PC-9 (cell line): ENCODE measurements around the gene REG1B. TPM values are rescaled to one million over a fixed set of nuclear protein-coding genes. Genes with fewer than 3 reads are reported as not detected.

Experiments used
- BruUV-seq: library from RNA; stranded (reverse); fragments of 400-500 nt; replicated peaks from 2 replicates; lab custom pipeline; 2021; lab: Mats Ljungman, UMichigan
- CTCF ChIA-PET: fragments of 300-600 bp; sonication (Branson Sonifier 250); formaldehyde crosslinking; loops from one replicate; lab custom pipeline; 2022; ENCODE audit warnings: antibody characterized with exemption; lab: Charles Lee
- POLR2A ChIA-PET: fragments of 300-600 bp; sonication (Branson Sonifier 250); formaldehyde crosslinking; loops from one replicate; lab custom pipeline; 2022; ENCODE audit warnings: antibody characterized with exemption; ENCODE audit not compliant: unreplicated experiment; lab: Charles Lee
- DNase-seq, 2 experiments: peaks; one replicate each; pipeline versions ENCODE4 v3.0.0 to v3.0.0-alpha.2; 2015 to 2022; ENCODE audit warnings: mixed read lengths in 1 of 2
- H2AFZ ChIP-seq: fragments of 200-600 bp; sonication (generic); 2 replicates; pipeline ENCODE4 v1.8.1; 2017; ENCODE audit warnings: antibody characterized with exemption
- H3F3A ChIP-seq: fragments of 200-600 bp; sonication (generic); 2 replicates; pipeline ENCODE4 v1.8.1; 2017; ENCODE audit warnings: antibody characterized with exemption, mild to moderate bottlenecking, low read depth; ENCODE audit not compliant: insufficient read depth
- H3K27ac ChIP-seq: fragments of 200-600 bp; sonication (generic); 2 replicates; pipeline ENCODE4 v1.6.1; 2016; ENCODE audit warnings: mixed run types
- H3K27me3 ChIP-seq: fragments of 200-600 bp; sonication (generic); 2 replicates; pipeline ENCODE4 v1.6.1; 2016; ENCODE audit warnings: low read depth, mixed run types; ENCODE audit not compliant: insufficient read depth
- H3K36me3 ChIP-seq: fragments of 200-600 bp; sonication (generic); 2 replicates; pipeline ENCODE4 v1.6.1; 2016; ENCODE audit warnings: low read depth, mixed run types
- H3K4me1 ChIP-seq: fragments of 200-600 bp; sonication (generic); replicated peaks from 2 replicates; pipeline ENCODE4 v1.6.1; 2016; ENCODE audit warnings: mixed run types; ENCODE audit not compliant: insufficient read depth
- H3K4me2 ChIP-seq: fragments of 200-600 bp; sonication (generic); 2 replicates; pipeline ENCODE4 v1.6.1; 2017; ENCODE audit warnings: mixed run types
- H3K4me3 ChIP-seq: fragments of 200-600 bp; sonication (generic); 2 replicates; pipeline ENCODE4 v1.6.1; 2016; ENCODE audit warnings: mixed run types
- H3K79me2 ChIP-seq: fragments of 200-600 bp; sonication (generic); 2 replicates; pipeline ENCODE4 v1.6.1; 2017; ENCODE audit warnings: low read depth, mixed run types
- H3K9me2 ChIP-seq: fragments of 200-600 bp; sonication (generic); 2 replicates; pipeline ENCODE4 v1.8.1; 2017; ENCODE audit warnings: mild to moderate bottlenecking; ENCODE audit not compliant: insufficient read depth
- H3K9me3 ChIP-seq: fragments of 200-600 bp; sonication (generic); 2 replicates; pipeline ENCODE4 v1.8.1; 2016; ENCODE audit warnings: low read depth; ENCODE audit not compliant: insufficient read depth
- H4K20me1 ChIP-seq: fragments of 200-600 bp; sonication (generic); 2 replicates; pipeline ENCODE4 v1.8.1; 2017; ENCODE audit not compliant: insufficient read depth
- CTCF ChIP-seq: fragments of 200-600 bp; sonication (generic); conservative IDR thresholded peaks from 2 replicates; pipeline ENCODE4 v1.6.1; 2017; ENCODE audit warnings: mixed run types, antibody characterized with exemption, mild to moderate bottlenecking, moderate library complexity
- EZH2 ChIP-seq: fragments of 200-600 bp; sonication (generic); IDR thresholded peaks from 2 replicates; pipeline ENCODE4 v1.8.0; 2017; ENCODE audit warnings: antibody characterized with exemption, low read depth
- intact Hi-C: fragments of 100-400 bp; cut with micrococcal nuclease; formaldehyde crosslinking; loops from one replicate; pipeline ENCODE4 v1.10.0; 2022; ENCODE audit not compliant: unreplicated experiment
- total RNA-seq: library from RNA; stranded (reverse); gene quantifications from 2 replicates; pipeline ENCODE4 v1.2.3, GENCODE V29; 2021

REG1B gene
- total RNA-seq, 1 experiment from 2014 or later = not detected

GRCh38 chr2:79105259-79105658 lies 17.5 kb upstream of the REG1B start:
- no peak for DNase-seq
- ChIA-PET POLR2A (no interaction called here), CTCF (no interaction called here)
- no peaks in the 10 kb centered on the region for H3K79me2 ChIP-seq
- H3K36me3 ChIP-seq = no peaks in the 10 kb centered on the region
- BruUV-seq = no TSS peak
- TF ChIP-seq EZH2 (no peak), CTCF (no peak)
- H3K4me3 ChIP-seq = no peak overlapping the region
- no peak overlapping the region for H3K4me2 ChIP-seq
- H2AFZ ChIP-seq = no peak overlapping the region
- H3F3A ChIP-seq = no peaks in the 10 kb centered on the region
- intact Hi-C loops = no loop called here
- H3K9me3 ChIP-seq = no peaks in the 10 kb centered on the region
- no peaks in the 10 kb centered on the region for H3K4me1 ChIP-seq
- H3K27me3 ChIP-seq = 0 out of 2 replicates have a peak, but pooled peaks cover 2% of the 10 kb centered on the region
- H3K9me2 ChIP-seq = no peaks in the 10 kb centered on the region
- no peak overlapping the region for H3K27ac ChIP-seq
- H4K20me1 ChIP-seq = no peaks in the 10 kb centered on the region

- intact Hi-C loops = no loop called here
- Histone ChIP-seq H2AFZ (no peak overlapping the region), H3K4me1 (no peaks in the 10 kb centered on the region), H3K4me3 (no peak overlapping the region), H3K36me3 (no peaks in the 10 kb centered on the region), H3K79me2 (no peaks in the 10 kb centered on the region), H3K9me3 (no peaks in the 10 kb centered on the region), H3F3A (no peaks in the 10 kb centered on the region), H4K20me1 (no peaks in the 10 kb centered on the region), H3K4me2 (no peak overlapping the region), H3K9me2 (no peaks in the 10 kb centered on the region), H3K27me3 (peaks cover 15% of the 10 kb centered on the region), H3K27ac (no peak overlapping the region)
- TF ChIP-seq CTCF = no peak
- no peak for TF ChIP-seq EZH2
- ChIA-PET CTCF (no interaction called here), POLR2A (no interaction called here)
- BruUV-seq = no TSS peak
- no peak for DNase-seq
Measured at GRCh38 chr2:79103214-79103613, 15.4 kb upstream of the REG1B start.

DNA sequence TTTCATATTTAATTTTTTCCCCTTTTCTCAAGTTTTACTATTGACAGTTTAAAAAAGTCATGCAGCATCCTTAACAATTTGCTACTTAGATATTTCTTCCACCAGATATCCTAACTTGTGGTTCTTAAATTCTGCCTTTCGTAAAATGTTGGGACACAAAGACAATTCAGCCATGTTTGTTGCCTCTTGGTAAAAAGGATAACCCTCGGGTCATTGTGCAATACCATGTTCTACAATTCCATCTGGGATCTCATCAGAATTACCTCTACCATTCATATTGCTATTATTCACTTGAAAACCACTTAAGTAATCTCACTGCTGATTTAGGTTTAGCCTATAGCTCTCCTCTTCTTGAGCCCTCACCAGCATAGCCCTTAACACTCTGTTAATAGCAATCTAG lies 13.2 kb upstream of the REG1B start:
- no peak overlapping the region for H3K4me3 ChIP-seq
- no peak overlapping the region for H3K27ac ChIP-seq
- POLR2A ChIA-PET = no interaction called here
- intact Hi-C loops = no loop called here
- no TSS peak for BruUV-seq
- no peaks in the 10 kb centered on the region for H3K79me2 ChIP-seq
- H3K36me3 ChIP-seq = no peaks in the 10 kb centered on the region
- no peaks in the 10 kb centered on the region for H3F3A ChIP-seq
- H4K20me1 ChIP-seq = no peaks in the 10 kb centered on the region
- no peaks in the 10 kb centered on the region for H3K9me3 ChIP-seq
- TF ChIP-seq CTCF = no peak
- no peak overlapping the region for H2AFZ ChIP-seq
- CTCF ChIA-PET = no interaction called here
- no peaks in the 10 kb centered on the region for H3K4me1 ChIP-seq
- no peak for DNase-seq
- peaks cover 34% of the 10 kb centered on the region for H3K27me3 ChIP-seq
- H3K4me2 ChIP-seq = no peak overlapping the region
- no peaks in the 10 kb centered on the region for H3K9me2 ChIP-seq
